Gastrocnemius medialis (tissue), 4 donors: ENCODE measurements around the gene IL34. TPM values are rescaled to one million over a fixed set of nuclear protein-coding genes. Genes with fewer than 3 reads are reported as not detected.

Source experiments
- ATAC-seq, 2 donors: fragments of 150-250 bp; one replicate each; pipeline ENCODE4 v1.9.1; 2016
- DNase-seq, 2 donors: peaks; one replicate each; pipeline ENCODE4 v3.0.0-alpha.2; 2019
- H3K27ac ChIP-seq, 4 donors: fragments of 200-600 bp; sonication (generic); 1 replicate in 1 of 4; 2 replicates in 3 of 4; pipeline ENCODE4 v1.5.1; 2016 to 2018; ENCODE audit warnings: mild to moderate bottlenecking in 2 of 4, moderate library complexity in 1 of 4
- H3K27me3 ChIP-seq, 3 donors: fragments of 200-600 bp; sonication (generic) in 2 of 3; 1 replicate in 1 of 3; 2 replicates in 2 of 3; pipeline versions ENCODE4 v1.5.1 to v1.6.0; 2016 to 2019; ENCODE audit warnings: mild to moderate bottlenecking in 1 of 3, moderate library complexity in 1 of 3
- H3K36me3 ChIP-seq, 2 donors: fragments of 200-600 bp; sonication (generic) in 1 of 2; one replicate each; pipeline ENCODE4 v1.5.1; 2017 to 2018
- H3K4me1 ChIP-seq, 2 donors: fragments of 200-600 bp; sonication (generic) in 1 of 2; one replicate each; pipeline ENCODE4 v1.5.1; 2016 to 2017; ENCODE audit warnings: mild to moderate bottlenecking in 2 of 2
- H3K4me3 ChIP-seq, 4 donors: fragments of 200-600 bp; sonication (generic) in 3 of 4; 1 replicate in 1 of 4; 2 replicates in 3 of 4; pipeline ENCODE4 v1.5.1; 2016 to 2019; ENCODE audit warnings: mild to moderate bottlenecking in 2 of 4
- H3K9me3 ChIP-seq, 3 donors: fragments of 200-600 bp; sonication (generic) in 2 of 3; 1 replicate in 1 of 3; 2 replicates in 2 of 3; pipeline ENCODE4 v1.5.1; 2016 to 2019
- POLR2A ChIP-seq, 2 donors: fragments of 450-650 bp; IDR thresholded peaks; one replicate each; pipeline ENCODE4 v1.6.1; 2017; ENCODE audit warnings: antibody characterized with exemption in 2 of 2, mild to moderate bottlenecking in 2 of 2, moderate library complexity in 2 of 2
- in situ Hi-C, 4 donors: fragments of 200-750 bp; cut with MboI; loops; one replicate each; pipeline versions ENCODE4 v1.15.0 to v1.8.0; 2017; ENCODE audit warnings: low sequenced_read_pairs in 4 of 4
- intact Hi-C: fragments of 100-400 bp; cut with DNase I; formaldehyde crosslinking; loops from one replicate; pipeline ENCODE4 v1.15.1; 2023; ENCODE audit warnings: low total_unique reads
- total RNA-seq, 4 donors: library from RNA; depleted of rRNA; stranded (reverse); fragments of >200 nt; gene quantifications; one replicate each; pipeline versions ENCODE4 v1.1.0 to v1.2.3, GENCODE V29; 2016
- TF ChIP-seq, protein P1 (sequence below), 5 experiments: fragments of 450-650 bp in 3 of 5; fragments of 200-600 bp in 2 of 5; sonication (generic) in 2 of 5; IDR thresholded peaks in 4 of 5; conservative IDR thresholded peaks in 1 of 5; 1 replicate in 4 of 5; 2 replicates in 1 of 5; pipeline ENCODE4 v1.5.1; 2016 to 2019; ENCODE audit warnings: antibody characterized with exemption in 5 of 5, mild to moderate bottlenecking in 3 of 5, moderate library complexity in 3 of 5

Gene IL34
- total RNA-seq, 4 donors from 2014 or later: 0.71 to 93.0 (median 22.1) TPM

DNA sequence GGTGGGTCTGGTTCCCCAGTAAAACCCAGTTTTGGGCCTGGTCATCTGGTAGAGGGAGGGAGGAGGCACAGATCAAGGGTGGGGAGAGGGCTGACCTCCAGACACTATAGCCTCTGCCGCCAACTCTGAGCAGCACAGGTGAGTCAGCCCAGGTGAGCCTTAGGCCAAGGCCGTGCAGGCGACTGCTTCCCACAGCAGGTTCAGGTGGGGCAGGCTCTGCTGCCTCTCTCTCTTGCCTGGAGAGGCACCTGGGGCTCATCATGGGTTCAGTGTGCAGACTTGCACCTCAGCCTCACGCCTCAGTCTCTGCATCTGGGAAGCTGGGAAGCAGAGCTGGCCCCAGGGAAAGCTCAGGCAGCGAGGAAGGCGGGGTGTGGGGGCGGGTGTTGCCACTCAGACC is 37.8 kb upstream of the IL34 start:
- peaks cover 20 to 37% of the 10 kb centered on the region in 2 donors for H3K4me1 ChIP-seq
- H3K9me3 ChIP-seq: no peaks in the 10 kb centered on the region
- TF ChIP-seq POLR2A (IDR thresholded peaks at IDR 0.05): no peak
- TF ChIP-seq, protein P1, sequence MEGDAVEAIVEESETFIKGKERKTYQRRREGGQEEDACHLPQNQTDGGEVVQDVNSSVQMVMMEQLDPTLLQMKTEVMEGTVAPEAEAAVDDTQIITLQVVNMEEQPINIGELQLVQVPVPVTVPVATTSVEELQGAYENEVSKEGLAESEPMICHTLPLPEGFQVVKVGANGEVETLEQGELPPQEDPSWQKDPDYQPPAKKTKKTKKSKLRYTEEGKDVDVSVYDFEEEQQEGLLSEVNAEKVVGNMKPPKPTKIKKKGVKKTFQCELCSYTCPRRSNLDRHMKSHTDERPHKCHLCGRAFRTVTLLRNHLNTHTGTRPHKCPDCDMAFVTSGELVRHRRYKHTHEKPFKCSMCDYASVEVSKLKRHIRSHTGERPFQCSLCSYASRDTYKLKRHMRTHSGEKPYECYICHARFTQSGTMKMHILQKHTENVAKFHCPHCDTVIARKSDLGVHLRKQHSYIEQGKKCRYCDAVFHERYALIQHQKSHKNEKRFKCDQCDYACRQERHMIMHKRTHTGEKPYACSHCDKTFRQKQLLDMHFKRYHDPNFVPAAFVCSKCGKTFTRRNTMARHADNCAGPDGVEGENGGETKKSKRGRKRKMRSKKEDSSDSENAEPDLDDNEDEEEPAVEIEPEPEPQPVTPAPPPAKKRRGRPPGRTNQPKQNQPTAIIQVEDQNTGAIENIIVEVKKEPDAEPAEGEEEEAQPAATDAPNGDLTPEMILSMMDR (IDR thresholded peaks at IDR 0.05 in 4 of 5, conservative IDR thresholded peaks at IDR 0.05 in 1 of 5): no peak
- H3K27ac ChIP-seq: no peak overlapping the region
- DNase-seq: no peak
- in situ Hi-C loops: no loop called here
- ATAC-seq: no peak
- no peak overlapping the region for H3K4me3 ChIP-seq
- intact Hi-C loops: no loop called here
- no peaks in the 10 kb centered on the region for H3K27me3 ChIP-seq
- H3K36me3 ChIP-seq: no peaks in the 10 kb centered on the region

GRCh38 chr16:70610273-70611223 is 35.8 kb upstream of the IL34 start:
- peak overlapping the region; percentile 68 to 89 (median 74) for H3K27ac ChIP-seq
- no peaks in the 10 kb centered on the region for H3K36me3 ChIP-seq
- intact Hi-C loops: loop anchor here (2.0 kb wide), 1 partner anchor 36 kb away; the partner anchor contains the start of gene IL34
- no peaks in the 10 kb centered on the region for H3K9me3 ChIP-seq
- peak in 1 of 2 donors; percentile 29 for TF ChIP-seq POLR2A (IDR thresholded peaks at IDR 0.05)
- TF ChIP-seq, protein P1 (IDR thresholded peaks at IDR 0.05 in 4 of 5, conservative IDR thresholded peaks at IDR 0.05 in 1 of 5): peak in 1 of 5 experiments; percentile 6
- in situ Hi-C loops: no loop called here
- peaks cover 19 to 26% of the 10 kb centered on the region in 2 donors for H3K4me1 ChIP-seq
- DNase-seq (peak; percentile 90 to 91), ATAC-seq (peak; percentile 93 to 94)
- no peaks in the 10 kb centered on the region for H3K27me3 ChIP-seq
- H3K4me3 ChIP-seq: peak overlapping the region in 2 of 4 donors; percentile 10 to 19

GRCh38 chr16:70611224-70611598 is 35.1 kb upstream of the IL34 start:
- H3K9me3 ChIP-seq: no peaks in the 10 kb centered on the region
- TF ChIP-seq POLR2A (IDR thresholded peaks at IDR 0.05): no peak
- TF ChIP-seq, protein P1 (IDR thresholded peaks at IDR 0.05 in 4 of 5, conservative IDR thresholded peaks at IDR 0.05 in 1 of 5): no peak
- intact Hi-C loops: loop anchor here (2.0 kb wide), 1 partner anchor 36 kb away; the partner anchor contains the start of gene IL34
- ATAC-seq: no peak
- no peak for DNase-seq
- in situ Hi-C loops: no loop called here
- peaks cover 17 to 21% of the 10 kb centered on the region in 2 donors for H3K4me1 ChIP-seq
- H3K4me3 ChIP-seq: no peak overlapping the region
- H3K27me3 ChIP-seq: no peaks in the 10 kb centered on the region
- peak overlapping the region in 3 of 4 donors; percentile 71 to 89 (median 77) for H3K27ac ChIP-seq
- no peaks in the 10 kb centered on the region for H3K36me3 ChIP-seq

DNA sequence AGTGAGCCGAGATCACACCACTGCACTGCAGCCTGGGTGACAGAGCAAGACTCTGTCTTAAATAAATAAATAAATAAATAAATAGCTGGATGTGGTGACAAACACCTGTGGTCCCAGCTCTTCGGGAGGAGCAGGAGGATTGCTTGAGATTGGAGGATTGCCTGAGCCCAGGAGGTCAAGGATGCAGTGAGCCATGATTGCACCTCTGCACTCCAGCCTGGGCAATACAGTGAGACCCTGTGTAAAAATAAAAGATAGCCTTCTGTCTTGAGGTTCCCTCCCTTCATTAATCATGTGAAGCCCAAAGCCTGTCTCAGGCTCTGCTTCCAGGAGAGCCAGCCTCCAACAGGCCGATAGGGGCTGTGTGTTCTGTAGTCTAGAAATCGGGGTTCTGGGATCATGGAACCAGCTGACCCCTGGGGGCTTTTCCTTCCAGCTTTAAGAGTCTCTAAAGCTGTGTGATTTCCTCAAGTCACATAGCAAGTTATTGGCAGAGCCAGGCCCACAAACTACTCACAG is 34.5 kb upstream of the IL34 start:
- in situ Hi-C loops (no loop called here), intact Hi-C loops (loop anchor here (2.0 kb wide), 1 partner anchor 35 kb away; the partner anchor contains the start of gene IL34)
- no peak for TF ChIP-seq POLR2A (IDR thresholded peaks at IDR 0.05)
- TF ChIP-seq, protein P1 (IDR thresholded peaks at IDR 0.05 in 4 of 5, conservative IDR thresholded peaks at IDR 0.05 in 1 of 5): no peak
- no peak overlapping the region for H3K4me3 ChIP-seq
- no peaks in the 10 kb centered on the region for H3K36me3 ChIP-seq
- no peak for DNase-seq
- H3K27ac ChIP-seq: no peak overlapping the region
- no peaks in the 10 kb centered on the region for H3K9me3 ChIP-seq
- peaks cover 17 to 21% of the 10 kb centered on the region in 2 donors for H3K4me1 ChIP-seq
- H3K27me3 ChIP-seq: no peaks in the 10 kb centered on the region
- ATAC-seq: no peak
